Measurements from ENCODE around the gene NKTR.

Gene NKTR

DNA sequence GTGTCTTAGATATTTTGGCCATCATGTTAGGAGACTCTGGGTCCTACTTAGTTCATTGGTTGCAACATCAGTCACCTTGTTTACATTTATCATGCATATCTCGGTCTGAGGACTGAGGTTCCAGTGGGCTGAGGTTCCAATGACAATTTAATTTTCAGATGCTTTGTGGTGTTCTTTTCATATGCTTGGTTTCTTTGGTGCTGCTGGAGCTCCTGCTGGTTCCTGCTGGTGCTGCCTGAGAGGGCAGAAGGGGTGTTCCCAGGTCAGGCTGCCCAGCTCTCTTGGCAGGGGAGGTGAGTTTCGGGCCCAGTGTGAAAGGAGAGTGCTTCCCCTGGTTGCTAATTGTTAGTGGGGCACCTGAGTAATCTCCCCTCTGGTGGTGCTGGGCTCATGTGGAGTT is 78.0 kb downstream of the NKTR start:
- TF ChIP-seq, protein P1, sequence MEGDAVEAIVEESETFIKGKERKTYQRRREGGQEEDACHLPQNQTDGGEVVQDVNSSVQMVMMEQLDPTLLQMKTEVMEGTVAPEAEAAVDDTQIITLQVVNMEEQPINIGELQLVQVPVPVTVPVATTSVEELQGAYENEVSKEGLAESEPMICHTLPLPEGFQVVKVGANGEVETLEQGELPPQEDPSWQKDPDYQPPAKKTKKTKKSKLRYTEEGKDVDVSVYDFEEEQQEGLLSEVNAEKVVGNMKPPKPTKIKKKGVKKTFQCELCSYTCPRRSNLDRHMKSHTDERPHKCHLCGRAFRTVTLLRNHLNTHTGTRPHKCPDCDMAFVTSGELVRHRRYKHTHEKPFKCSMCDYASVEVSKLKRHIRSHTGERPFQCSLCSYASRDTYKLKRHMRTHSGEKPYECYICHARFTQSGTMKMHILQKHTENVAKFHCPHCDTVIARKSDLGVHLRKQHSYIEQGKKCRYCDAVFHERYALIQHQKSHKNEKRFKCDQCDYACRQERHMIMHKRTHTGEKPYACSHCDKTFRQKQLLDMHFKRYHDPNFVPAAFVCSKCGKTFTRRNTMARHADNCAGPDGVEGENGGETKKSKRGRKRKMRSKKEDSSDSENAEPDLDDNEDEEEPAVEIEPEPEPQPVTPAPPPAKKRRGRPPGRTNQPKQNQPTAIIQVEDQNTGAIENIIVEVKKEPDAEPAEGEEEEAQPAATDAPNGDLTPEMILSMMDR (IDR thresholded peaks at IDR 0.05; ENCODE audit: low read depth, low read length): no peak

DNA sequence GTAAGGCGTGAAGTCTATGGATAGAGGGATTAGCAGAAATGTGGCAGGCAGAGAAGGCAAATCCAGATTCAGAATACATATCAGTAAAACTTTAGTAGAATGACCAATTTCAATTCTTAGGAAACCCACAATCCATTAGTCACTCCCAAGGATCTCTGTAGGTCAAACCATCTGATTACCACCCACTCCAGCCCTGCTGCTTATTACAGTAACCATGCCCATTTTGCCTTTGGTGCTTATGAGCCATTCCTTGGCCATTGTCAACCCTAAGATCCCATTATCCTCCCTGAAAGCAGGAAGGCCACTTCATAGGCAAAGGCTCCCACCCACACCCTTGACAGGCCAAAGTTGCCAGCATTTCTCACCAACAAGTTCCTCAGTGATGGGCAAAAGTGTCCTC is 79.8 kb downstream of the NKTR start:
- TF ChIP-seq, protein P1 (IDR thresholded peaks at IDR 0.05; ENCODE audit: low read depth, low read length): no peak
- no peak overlapping the region for H3K4me3 ChIP-seq (replicated peaks in 1 of 2; ENCODE audit: low read depth in 2 of 2, low read length in 2 of 2)
- DNase-seq (ENCODE audit: low read depth in 2 of 2): no peak

More for the DNA sequence above, 78.0 kb downstream of the NKTR start:
- no peak for DNase-seq (ENCODE audit: low read depth in 2 of 2)
- no peak overlapping the region for H3K4me3 ChIP-seq (replicated peaks in 1 of 2; ENCODE audit: low read depth in 2 of 2, low read length in 2 of 2)

GRCh38 chr3:42680806-42681205 is 80.3 kb downstream of the NKTR start:
- H3K4me3 ChIP-seq (replicated peaks in 1 of 2; ENCODE audit: low read depth in 2 of 2, low read length in 2 of 2): no peak overlapping the region
- TF ChIP-seq, protein P1 (IDR thresholded peaks at IDR 0.05; ENCODE audit: low read depth, low read length): no peak
- no peak for DNase-seq (ENCODE audit: low read depth in 2 of 2)

DNA sequence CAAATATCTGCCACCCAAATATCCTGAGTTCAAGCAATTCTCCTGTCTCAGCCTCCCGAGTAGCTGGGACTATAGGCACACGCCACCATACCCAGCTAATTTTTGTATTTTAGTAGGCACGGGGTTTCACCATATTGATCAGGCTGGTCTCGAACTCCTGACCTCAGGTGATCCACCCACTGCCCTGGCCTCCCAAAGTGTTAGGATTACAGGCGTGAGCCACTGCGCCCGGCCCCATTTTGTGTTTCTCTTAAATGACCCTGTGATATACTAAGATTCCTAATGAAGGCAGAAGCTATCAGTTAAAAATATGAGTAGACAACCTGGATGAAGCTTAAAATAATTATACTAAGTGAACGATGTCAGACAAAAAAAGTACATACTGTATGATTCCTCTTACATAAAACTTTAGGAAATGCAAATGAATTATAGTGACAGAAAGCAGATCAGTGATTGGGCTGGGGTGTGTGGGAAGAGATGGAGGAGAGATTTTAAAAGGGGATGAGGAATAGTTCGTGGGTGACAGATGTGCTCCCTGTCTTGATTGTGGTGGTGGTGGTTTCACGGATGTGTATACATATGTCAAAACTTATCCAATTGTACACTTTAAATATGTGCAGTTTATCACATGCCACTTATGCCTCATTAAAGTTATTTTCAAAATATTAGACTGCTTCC is 81.0 kb downstream of the NKTR start:
- H3K4me3 ChIP-seq (replicated peaks in 1 of 2; ENCODE audit: low read depth in 2 of 2, low read length in 2 of 2): no peak overlapping the region
- TF ChIP-seq, protein P1 (IDR thresholded peaks at IDR 0.05; ENCODE audit: low read depth, low read length): no peak
- DNase-seq (ENCODE audit: low read depth in 2 of 2): no peak

GRCh38 chr3:42682301-42683070 is 82.0 kb downstream of the NKTR start:
- TF ChIP-seq, protein P1 (IDR thresholded peaks at IDR 0.05; ENCODE audit: low read depth, low read length): no peak
- no peak for DNase-seq (ENCODE audit: low read depth in 2 of 2)
- H3K4me3 ChIP-seq (replicated peaks in 1 of 2; ENCODE audit: low read depth in 2 of 2, low read length in 2 of 2): no peak overlapping the region

DNA sequence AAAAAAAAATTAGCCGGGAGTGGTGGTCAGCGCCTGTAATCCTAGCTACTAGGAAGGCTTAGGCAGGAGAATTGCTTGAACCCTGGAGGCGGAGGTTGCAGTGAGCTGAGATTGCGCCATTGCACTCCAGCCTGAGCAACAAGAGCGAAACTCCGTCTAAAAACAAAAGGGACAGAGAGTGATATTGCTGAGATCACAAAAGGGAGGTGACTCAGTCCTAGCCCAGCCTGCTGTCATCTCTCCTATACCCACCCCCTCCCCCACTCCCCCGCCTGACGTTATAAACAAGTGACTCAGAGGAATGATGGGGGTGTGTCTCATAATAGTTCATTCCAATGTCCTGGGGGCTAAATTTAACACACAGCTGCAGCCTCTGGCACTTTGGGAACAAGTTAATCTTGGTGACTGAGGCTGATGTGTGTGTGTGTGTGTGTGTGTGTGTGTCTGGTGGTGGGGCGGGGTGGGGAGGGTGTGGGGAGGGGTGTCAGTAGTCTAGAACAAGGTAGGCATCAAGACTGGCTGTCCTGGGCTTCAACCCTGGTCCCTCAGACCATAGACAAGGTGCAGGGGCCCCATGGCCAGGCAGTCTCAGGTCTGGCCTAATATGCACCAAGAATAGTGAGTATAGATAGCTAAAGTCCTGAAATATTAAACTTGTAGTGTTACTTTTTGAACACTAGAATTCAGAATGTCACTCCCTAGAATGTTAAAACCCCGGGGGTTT is 83.6 kb downstream of the NKTR start:
- H3K4me3 ChIP-seq (replicated peaks in 1 of 2; ENCODE audit: low read depth in 2 of 2, low read length in 2 of 2): no peak overlapping the region
- TF ChIP-seq, protein P1 (IDR thresholded peaks at IDR 0.05; ENCODE audit: low read depth, low read length): no peak
- DNase-seq (ENCODE audit: low read depth in 2 of 2): peak; percentile 91 to 97

Measured in cardiac fibroblast (primary cell).